Glomerular endothelial cell (primary cell): ENCODE measurements around the gene PON3. TPM values are rescaled to one million over a fixed set of nuclear protein-coding genes. Genes with fewer than 3 reads are reported as not detected.
"Not testable (repeated sequence)": the region's sequence is repeated elsewhere in the genome, so short reads cannot be mapped to it uniquely, and the experiment has no call there.

Experiments
- DNase-seq: peaks from one replicate; pipeline ENCODE4 v3.0.0-alpha.2; 2011; ENCODE audit warnings: low read depth, low spot score; ENCODE audit errors: extremely low read depth
- total RNA-seq: library from RNA; depleted of rRNA; stranded (reverse); fragments of >200 nt; gene quantifications from 2 replicates; pipeline ENCODE4 v1.2.3, GENCODE V29; 2015

Gene PON3
- total RNA-seq, 1 donor from 2014 or later: not detected

DNA sequence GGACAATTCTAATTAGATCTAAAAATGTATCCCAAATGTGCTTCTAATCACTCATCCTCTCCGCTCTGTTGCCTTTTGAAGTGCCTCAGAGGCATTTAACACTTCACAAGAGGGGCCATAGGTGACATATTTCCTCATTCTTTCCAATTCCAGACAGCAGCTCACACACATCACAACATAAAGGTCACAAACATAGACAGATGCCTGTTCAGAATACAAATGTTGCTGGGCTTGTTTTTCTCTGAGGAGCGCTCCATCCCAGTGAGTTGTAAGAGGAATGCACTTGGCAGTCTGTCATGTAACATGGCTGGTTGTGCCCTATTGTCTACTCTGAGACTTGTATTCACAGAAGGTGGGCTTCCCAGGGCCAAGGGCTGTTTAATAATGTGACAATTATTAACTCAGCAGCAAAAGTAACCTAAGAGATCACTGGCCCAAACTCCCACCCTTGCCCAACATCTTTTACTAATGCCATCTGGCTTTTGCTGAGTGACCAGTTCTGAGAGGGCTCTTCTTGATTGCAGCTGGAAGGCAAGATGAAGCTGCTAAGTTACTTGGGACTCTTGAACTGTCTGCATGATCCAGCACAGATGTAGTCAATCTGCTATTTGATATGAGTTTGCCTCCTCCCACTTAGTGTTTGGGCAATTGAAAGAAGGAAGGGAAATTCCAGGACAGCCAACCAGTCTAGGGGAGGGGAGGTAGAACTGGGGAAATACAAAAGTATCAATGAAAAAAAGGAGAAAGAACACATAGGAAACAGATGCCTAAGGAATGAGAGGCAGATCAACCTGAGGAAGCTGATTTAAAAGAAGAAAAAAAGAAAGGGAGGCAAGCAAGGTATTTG is 25.0 kb upstream of the PON3 start:
- DNase-seq: no peak

DNA sequence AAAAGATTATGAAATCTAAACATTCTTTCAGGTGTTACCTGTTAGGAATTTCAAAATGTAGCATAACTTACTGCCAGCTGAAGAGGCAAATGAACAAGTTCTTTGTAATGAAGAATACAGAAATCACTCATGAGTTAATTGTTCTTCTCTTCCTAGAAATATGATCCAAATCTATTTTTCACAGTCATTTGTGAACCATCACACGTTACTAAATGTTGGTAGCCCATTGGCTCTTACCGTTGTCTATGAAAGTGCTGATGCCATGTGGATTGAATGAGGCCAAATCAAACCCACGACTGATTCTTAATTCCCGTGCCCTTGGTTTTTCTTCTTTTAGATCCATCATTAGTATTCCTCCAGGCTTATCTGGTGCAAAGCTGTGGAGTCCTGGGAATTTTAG is 15.9 kb upstream of the PON3 start:
- DNase-seq: no peak

DNA sequence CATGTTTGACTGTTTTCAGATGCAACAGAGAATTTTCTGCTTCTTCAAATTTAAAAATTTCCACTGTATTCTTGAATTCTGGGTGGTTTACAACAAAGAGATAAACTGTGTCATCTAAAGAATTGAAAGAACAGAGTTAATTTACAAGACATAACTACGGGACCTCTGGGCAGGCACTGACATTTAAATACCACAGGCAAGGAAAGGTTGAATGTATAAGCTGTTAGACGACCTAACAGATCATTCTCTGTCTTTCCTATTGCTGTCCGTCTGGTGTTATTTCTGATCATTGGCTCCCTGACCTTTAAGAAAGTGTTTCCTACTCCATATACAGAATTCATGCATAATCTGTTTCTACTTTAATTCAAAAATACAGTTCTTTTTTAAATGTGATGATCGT is 15.5 kb upstream of the PON3 start:
- no peak for DNase-seq

DNA sequence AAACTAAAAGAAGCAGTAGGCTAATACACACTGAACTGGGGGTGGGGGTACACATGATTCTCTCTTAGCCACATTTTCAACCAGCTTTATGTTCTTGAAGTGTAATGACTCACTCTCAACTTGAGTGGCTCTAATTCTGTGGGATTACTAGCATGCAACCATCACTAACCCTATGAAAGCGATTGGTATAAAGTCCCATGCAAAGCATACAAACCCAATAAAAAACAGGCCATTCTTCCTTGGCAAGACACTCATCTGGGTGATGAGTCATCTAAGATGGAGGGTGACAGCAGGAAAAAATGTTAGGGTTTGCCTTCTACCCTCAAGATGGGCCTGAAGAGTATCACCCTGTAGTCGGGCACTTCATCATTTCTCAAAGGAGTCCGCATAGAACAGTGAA is 14.9 kb upstream of the PON3 start:
- no peak for DNase-seq

DNA sequence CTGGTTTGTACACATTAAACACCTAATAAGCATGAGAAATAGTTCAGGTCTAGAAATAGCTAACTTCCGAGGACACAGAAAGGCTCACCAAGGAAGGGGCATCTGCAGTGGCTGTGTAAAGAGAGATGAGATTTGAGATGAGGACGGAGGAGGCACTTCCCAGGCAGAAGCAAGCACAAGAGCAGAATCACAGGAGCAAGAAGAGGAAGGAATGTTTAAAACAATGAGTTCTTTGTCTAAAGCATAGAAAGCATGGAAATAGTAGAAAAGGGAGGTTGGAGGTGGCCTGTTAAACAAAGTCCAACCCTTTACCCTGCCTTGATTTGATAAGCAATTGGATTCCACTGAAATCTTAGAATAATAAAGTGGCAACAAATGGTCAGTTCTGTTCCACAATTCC is 11.6 kb upstream of the PON3 start:
- no peak for DNase-seq

DNA sequence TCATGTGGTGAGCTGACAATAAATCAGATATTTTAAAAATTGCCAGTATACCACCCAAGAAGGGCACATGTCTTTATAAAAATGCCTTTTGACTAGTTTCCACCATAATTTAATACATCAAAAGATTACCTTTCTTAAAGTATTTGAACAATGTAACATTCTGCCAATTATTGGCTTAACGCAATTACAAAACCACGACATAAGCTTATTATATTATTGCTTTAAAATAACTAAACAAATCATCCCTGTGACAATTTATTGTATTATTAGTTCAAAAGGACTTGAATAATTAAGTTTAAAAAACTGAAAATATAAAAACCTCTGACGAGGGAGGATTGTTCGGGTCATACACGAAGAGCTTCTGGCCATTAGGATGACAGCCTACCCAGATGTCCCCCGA is 9.6 kb upstream of the PON3 start:
- no peak for DNase-seq

DNA sequence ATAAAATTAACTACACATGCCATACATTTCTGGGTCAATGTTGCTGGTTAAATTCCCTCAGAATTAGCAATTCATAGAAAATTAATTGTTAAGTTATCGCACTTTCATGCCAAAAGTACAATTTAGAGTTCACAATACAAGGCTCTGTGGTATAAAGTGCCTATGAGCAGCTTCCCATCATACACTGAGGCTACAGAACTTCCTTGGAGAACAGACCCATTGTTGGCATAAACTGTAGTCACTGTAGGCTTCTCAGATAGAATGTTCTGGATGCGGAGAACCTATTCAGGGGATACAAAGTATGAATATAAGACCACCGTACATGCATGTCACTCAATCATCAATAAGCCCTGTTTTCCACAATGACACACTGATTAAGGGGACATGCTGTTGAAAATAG is 9.0 kb upstream of the PON3 start:
- DNase-seq: no peak

DNA sequence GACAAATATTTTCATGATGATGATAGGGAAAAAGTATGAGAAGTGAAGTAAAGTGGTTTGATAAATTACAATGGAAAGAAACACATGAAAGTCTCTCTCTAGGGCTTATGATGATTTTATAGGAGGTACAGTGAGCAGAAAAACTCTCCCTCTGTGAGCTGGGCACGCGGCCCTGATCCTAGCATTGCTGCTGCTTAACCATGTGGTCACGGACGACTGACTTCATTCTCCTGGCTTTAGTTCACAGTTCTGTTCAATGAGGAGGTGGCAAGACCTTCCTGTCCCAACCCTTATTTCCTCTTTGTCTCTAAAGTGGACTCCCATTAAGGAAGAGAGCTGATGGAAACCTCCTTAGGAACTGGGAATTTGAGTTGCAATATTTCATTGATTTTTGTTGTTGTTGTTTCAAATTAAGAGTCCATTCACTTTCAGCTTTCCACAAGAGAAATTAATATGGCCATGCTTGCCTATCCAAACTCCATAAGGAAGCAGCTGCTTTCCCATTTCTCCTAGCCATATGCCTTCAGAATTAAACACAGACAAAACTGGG is 8.2 kb upstream of the PON3 start:
- DNase-seq: no peak

DNA sequence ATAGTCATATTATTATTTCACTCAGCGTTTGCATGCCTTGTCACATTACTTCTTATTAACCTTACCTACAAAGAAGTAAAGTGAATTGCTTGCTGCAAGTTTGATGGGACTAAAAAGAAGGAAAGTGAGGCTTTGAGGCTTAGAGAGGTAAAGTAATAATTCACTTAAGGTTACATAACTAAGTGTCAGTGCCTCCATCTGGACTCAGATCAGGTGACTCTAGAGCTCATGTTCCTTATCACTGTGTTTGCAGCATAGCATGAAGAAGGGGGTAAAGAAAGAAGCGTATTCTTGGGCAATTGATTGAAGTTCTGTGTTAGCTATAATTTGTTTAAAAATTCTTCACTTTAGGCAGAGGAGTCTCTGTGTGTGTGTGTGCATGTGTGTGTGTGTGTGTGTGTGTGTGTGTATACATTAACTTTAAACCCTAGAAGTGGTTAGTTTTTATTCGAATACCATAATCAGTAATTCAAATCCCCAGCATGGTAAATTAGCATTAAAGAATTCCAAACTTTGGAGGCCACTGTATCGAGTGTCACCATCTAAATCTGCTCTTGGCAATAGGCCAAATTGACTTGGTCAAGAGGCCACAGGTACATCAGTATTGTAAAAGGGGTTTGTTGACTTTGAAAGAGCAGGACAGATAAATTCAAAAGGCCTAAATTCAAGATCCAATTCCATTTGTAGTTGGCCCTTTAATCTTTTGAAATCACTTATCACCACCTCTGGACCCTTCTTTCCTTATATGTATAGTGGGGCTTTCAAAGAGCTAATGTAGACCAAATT is 2.2 kb upstream of the PON3 start:
- DNase-seq: no peak

DNA sequence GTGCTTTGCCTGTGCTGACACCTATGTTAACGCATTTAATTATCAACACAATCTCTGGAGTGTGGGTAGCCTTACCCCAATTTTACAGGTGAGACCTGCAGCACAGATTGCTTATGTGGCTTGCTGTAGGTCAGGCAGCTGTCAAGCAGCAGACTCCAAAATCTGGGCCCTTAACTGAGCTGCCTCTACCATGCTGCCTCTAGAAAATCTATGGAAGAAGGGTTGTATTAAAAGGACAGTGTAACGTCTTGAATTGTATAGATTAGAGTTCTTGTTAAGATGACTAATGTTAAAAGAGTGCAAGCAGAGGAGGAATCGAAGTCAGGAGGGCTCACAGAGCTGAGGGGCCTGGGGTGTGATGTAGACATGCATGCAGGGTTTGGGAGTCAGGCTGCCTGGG is 1.2 kb upstream of the PON3 start:
- no peak for DNase-seq

DNA sequence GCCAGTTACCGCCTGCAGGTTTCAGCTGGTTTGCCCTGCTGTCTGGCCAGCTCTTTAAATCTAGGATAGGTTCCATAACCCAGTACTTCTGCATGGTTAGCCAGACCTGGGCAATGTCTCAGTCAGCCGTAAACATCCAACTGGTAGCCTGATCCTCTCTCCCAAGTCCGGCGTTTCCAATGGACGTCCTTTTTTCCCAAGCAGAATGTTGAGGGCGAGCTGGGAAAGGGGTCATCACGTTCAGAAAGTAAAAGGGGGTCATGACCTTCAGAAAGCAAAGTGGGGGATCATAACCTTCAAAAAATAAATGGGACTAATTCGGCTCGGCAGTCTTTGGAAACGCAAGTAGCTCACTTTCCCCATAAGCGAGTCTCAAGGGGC is 430 bp downstream of the PON3 start:
- DNase-seq: no peak

DNA sequence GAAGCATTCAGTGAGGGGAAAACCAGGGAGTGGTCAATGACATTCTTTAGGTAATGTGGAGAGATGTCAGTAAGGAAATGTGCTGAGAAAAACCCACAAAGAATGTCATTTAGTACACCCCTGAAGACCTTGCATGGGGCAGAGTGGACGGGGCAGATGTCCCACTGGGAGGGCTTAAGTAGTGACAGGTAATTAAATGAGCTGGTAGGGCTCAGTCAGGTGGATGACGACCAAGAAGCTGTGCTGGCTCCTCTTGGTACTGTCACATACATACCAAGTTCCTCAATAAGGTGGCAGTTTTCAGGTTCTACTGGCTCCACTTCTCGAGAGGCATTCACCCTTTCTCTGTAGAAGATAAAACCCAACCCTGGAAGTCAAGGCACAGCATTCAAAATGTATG is 1.8 kb downstream of the PON3 start:
- no peak for DNase-seq

DNA sequence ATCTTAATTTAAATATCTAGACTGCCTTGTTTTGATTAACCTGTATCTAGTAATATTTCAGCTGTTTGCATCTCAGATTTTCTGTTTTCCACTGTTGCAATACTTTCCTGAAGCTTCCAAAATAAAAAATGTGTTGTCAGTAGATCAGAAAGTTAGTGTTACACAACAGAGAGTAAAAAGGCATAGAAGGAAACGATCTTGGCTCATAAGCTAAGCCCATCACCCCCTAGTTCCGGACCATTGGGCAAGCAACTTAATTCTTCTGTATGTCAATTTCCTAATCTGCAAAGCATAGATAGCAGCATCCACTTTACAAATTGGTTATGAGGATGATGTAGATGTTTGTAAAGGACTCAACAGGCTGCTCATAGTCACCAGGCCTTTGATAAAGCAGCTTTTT is 4.4 kb downstream of the PON3 start:
- no peak for DNase-seq

DNA sequence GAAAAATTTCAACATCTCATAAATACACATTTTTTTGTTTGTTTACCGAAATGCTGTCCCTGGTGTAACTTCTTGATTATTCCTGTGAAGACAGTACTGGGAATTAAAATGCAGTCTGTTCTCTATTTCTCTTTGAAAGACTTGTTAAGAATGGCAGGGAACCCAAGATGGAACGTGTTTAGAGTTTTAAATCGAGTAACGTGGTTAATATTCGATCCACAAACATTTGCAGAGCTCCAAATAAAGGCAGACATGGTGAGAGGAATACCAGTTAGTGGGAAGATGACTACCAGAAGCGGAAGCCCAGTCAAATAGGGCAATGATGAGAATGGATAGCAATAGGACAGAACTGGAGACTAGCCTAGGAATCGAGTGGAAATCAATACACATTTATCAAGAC is 6.7 kb downstream of the PON3 start:
- no peak for DNase-seq

DNA sequence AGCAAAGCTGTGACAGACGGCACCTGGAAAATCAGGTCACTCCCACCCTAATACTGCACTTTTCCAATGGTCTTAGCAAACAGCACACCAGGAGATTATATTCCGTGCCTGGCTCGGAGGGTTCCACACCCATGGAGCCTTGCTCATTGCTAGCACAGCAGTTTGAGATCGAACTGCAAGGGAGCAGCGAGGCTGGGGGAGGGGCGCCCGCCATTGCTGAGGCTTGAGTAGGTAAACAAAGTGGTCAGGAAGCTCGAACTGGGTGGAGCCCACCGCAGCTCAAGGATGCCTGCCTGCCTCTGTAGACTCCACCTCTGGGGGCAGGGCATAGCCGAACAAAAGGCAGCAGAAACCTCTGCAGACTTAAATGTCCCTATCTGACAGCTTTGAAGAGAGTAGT is 16.7 kb downstream of the PON3 start:
- DNase-seq: not testable (repeated sequence)

DNA sequence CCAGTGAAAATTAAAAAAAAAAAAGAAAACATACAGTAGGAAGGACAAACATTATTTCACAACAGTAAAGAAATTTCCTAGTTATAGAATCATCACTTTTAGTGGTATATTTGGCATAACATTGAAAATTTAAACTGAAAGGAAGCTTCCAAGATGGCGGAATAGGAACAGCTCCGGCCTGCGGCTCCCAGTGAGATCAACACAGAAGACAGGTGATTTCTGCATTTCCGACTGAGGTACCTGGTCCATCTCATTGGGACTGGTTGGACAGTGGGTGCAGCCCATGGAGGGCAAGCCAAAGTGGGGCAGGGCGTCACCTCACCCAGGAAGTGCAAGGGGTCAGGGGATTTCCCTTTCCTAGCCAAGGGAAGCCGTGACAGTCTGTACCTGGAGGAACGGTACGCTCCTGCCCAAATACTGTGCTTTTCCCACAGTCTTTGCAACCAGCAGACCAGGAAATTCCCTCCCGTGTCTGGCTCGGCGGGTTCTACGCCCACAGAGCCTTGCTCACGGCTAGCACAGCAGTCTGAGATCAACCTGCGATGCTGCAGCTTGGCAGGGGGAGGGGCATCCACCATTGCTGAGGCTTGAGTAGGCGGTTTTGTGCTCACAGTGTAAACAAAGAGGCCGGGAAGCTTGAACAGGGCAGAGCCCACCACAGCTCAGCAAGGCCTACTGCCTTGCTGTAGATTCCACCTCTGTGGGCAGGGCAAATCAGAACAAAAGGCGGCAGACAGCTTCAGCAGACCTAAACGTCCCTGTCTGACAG is 19.4 kb downstream of the PON3 start:
- no peak for DNase-seq

DNA sequence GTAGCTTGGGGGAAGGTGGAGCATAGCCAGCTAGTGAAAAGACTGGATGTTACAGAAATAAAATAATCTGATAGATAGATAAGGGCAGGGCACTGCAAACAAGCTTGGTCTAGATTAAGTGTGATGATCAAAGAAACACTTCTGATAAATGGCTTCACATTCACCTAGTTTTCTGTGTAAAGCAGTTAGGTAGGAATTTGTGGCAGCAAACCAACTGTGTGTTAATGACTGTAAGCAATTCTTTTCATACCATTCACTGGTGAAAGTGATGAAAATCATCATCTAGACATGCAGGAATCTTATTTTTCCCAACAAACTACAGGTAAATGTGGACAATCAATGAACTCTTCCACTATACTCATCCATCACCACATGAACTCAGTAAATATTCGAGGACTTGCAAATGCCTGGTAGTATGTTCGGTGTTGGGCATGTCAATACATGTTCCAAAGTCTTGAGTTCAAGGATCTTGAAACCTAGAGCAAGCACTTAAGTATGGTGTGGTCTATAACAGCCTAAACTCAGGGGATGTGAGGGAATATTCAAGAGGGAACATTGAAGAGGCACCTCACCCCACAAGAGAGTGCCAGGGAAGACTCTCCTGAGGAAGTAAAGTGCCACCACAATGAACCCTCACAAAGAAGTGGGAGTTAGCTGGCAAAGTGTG is 20.5 kb downstream of the PON3 start:
- no peak for DNase-seq

DNA sequence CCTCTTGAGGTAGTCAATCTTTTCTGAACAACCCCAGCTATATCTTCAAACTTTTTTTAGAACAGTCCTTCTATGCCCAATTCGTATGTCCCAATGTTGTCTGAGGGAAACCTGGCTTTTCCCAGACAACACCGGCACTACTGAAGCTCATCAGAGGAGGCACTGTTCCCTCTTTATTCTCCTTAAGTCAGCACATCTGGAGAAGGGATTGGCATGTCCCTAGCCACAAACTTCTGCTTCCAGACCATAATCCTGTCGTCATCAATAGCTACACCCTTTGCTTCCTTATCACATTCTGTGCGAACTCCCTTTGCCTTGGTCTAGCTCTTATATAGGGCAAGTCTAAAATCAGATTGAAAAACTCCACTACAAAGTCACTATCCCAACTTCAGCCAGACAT is 22.9 kb downstream of the PON3 start:
- no peak for DNase-seq

DNA sequence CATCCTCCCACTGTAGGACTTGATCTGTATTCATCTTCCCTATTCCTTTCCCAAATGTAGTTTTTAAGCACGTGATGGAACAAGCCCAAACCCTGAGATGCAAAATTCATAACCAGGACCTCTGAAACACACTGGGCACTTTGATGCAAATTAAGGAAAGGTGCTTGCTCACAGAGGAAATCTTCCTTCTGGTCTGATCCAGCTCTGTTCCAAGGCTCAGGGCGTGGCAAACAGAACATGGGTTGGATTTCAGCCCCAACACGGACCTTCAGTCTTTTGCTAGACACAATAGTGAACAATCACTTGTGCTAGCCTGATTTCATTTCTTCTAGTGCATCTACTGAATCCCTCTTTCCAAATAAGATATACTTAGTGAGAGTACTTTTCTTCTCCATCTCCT is 27.9 kb downstream of the PON3 start:
- no peak for DNase-seq

DNA sequence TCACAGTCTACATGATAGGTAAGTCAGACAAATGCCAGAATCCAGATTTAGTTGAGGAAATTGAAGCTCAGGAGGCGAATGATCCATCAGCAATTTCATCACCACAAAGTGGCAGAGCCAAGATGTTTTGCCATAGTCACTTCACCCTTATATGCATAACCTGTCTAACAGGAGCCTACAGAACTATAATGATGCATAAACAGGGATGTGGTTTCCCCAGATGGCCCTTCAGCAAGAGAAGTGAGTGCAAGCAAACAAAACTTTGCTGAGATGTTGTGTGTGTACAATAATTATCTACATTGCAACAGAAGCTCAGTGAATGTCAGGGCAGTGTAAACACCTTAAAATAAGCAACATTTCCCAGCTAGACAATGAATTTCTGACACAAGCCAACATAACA is 28.6 kb downstream of the PON3 start:
- no peak for DNase-seq

DNA sequence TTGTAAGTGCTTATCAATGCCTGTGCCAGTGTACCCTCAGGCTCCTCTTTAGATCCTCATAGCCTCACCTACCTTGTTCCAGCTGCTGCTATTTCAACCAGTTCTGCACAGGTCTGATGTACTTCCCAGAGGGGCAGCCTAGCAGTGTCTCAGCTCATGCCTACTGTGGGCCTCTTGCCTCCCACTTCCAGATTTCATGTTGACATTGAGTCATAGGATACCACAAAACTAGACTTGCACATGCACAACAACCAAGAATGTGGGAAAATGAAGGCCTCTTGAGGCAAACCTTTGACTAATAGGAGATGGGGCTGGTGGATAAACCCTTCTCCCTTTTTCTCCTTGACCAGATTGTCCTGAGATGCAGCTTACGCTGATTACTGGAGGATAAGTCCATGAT is 31.0 kb downstream of the PON3 start:
- no peak for DNase-seq
